RWPE1 (cell line): ENCODE results near the gene GNG2.

ENCODE experiments used
- CTCF ChIA-PET: fragments of 350-600 bp; sonication (Branson Sonifier 250); formaldehyde crosslinking; extraction: SDS; loops from one replicate; lab custom pipeline; 2021; lab: Yijun Ruan, JAX
- POLR2A ChIA-PET: fragments of 400-600 bp; formaldehyde crosslinking; extraction: SDS; loops from one replicate; lab custom pipeline; 2020; ENCODE audit warnings: antibody characterized with exemption; ENCODE audit not compliant: low non-redundant PET; lab: Yijun Ruan, JAX
- DNase-seq: peaks from one replicate; pipeline ENCODE4 v3.0.0; 2012; ENCODE audit warnings: low spot score
- H3K27ac ChIP-seq: fragments of 450-650 bp; 2 replicates; pipeline ENCODE4 v1.5.1; 2017
- TF ChIP-seq, protein P1 (sequence below): fragments of 450-650 bp; conservative IDR thresholded peaks from 2 replicates; pipeline ENCODE4 v1.5.1; 2017; ENCODE audit warnings: low read depth, mild to moderate bottlenecking

Gene GNG2

GRCh38 chr14:51928568-51928967 lies 68.2 kb downstream of the GNG2 start:
- no peak overlapping the region for H3K27ac ChIP-seq
- POLR2A ChIA-PET = no interaction called here
- CTCF ChIA-PET = no interaction called here
- DNase-seq = no peak
- TF ChIP-seq, protein P1, sequence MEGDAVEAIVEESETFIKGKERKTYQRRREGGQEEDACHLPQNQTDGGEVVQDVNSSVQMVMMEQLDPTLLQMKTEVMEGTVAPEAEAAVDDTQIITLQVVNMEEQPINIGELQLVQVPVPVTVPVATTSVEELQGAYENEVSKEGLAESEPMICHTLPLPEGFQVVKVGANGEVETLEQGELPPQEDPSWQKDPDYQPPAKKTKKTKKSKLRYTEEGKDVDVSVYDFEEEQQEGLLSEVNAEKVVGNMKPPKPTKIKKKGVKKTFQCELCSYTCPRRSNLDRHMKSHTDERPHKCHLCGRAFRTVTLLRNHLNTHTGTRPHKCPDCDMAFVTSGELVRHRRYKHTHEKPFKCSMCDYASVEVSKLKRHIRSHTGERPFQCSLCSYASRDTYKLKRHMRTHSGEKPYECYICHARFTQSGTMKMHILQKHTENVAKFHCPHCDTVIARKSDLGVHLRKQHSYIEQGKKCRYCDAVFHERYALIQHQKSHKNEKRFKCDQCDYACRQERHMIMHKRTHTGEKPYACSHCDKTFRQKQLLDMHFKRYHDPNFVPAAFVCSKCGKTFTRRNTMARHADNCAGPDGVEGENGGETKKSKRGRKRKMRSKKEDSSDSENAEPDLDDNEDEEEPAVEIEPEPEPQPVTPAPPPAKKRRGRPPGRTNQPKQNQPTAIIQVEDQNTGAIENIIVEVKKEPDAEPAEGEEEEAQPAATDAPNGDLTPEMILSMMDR = no peak

- no peak for DNase-seq
- H3K27ac ChIP-seq = no peak overlapping the region
- ChIA-PET POLR2A (no interaction called here), CTCF (no interaction called here)
- TF ChIP-seq, protein P1 = no peak
Observed at GRCh38 chr14:51929166-51929565, 68.8 kb downstream of the GNG2 start.

DNA sequence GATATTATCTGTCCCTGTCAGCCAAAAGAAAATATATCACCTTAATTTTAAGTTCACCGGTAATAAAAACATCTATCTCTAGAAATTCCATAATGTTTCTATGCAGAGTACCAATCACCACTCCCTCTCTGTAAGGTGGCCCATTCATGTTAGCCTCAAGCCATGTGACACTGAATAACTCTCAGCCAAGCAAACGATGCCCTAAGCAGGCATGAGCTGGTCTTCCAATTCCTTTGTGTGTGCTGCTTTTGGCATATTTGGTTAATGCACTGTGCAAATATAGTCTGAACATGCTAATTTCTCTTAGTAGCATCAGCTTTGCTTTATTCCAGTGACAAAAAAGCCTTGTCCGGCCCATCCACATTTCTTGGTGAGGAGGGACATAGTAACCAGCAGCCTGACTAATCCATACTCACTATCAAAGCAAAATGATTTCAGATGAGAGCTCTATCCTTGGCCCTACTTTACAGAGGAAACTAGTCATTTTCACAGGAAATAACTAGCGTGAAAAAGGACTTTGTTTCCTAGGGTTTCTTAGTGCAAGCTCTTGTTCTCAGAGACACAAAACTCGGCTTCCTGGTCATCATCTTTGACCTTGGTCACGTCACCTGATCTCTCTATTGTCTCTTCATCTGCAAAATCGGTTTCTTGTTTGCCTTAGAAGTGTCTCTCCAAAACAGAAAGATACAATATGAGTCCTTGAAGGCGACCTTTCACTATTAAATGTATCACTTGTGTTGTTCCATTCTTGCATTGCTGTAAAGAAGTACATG lies 69.7 kb downstream of the GNG2 start:
- POLR2A ChIA-PET = no interaction called here

GRCh38 chr14:51931308-51931707 lies 70.9 kb downstream of the GNG2 start:
- TF ChIP-seq, protein P1 = no peak
- CTCF ChIA-PET = no interaction called here
- no peak overlapping the region for H3K27ac ChIP-seq
- POLR2A ChIA-PET = no interaction called here
- no peak for DNase-seq

More for the DNA sequence above, 69.7 kb downstream of the GNG2 start:
- no peak overlapping the region for H3K27ac ChIP-seq
- TF ChIP-seq, protein P1 = no peak
- DNase-seq = no peak
- CTCF ChIA-PET = interaction anchor here (1.1 kb wide), 1 partner anchor 35 kb away, joined by 3 read pairs; no protein-coding TSS in a partner anchor

DNA sequence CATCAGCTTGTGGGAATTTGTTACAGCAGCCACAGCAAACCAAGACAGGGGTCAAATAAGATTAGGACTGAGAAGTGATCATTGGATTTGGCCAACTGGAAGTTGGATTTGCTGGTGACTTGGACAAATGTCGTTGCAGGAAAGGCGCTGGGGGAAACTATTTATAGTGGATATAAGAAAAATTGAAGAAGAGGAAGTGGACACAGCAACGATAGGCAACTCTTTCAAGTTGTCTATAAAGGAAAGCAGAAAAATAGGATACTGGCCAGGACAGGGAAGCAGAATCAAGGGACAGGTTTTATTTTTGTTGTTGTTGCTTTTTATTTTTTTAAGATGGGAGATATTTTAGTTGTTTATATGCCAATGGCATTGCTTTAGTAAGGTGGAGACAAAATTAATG lies 72.8 kb downstream of the GNG2 start:
- ChIA-PET CTCF (no interaction called here), POLR2A (no interaction called here)
- TF ChIP-seq, protein P1 = no peak
- H3K27ac ChIP-seq = no peak overlapping the region
- DNase-seq = no peak

DNA sequence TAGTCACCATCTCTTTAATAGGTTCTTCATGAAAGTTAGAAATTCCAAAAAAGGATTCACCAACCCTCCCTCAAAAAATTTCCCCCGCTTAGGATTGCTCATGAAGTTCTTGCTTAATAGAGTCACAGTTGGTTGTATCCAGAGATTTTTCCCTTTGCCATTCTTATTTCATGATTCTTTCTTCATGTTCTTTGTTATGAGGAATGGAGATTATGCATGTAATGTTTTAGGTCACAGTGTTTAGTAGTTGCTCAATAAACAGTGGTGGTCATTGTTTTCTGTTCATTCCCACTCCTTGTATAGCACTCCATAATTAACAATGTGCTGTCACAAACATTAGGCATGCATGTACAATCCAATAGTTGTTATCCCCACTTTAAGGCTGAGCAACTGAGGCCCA lies 77.7 kb downstream of the GNG2 start:
- H3K27ac ChIP-seq = no peak overlapping the region
- POLR2A ChIA-PET = no interaction called here
- TF ChIP-seq, protein P1 = no peak
- CTCF ChIA-PET = no interaction called here
- DNase-seq = no peak
